ENCODE results near the gene KIF5A. TPM values are rescaled to one million over a fixed set of nuclear protein-coding genes. Genes with fewer than 3 reads are reported as not detected.
A peak's percentile ranks its signal among the peaks of the same experiment; 100 is the strongest.

KIF5A gene
- total RNA-seq, 3 donors from 2014 or later: 0.56 to 0.98 (median 0.68) TPM

DNA sequence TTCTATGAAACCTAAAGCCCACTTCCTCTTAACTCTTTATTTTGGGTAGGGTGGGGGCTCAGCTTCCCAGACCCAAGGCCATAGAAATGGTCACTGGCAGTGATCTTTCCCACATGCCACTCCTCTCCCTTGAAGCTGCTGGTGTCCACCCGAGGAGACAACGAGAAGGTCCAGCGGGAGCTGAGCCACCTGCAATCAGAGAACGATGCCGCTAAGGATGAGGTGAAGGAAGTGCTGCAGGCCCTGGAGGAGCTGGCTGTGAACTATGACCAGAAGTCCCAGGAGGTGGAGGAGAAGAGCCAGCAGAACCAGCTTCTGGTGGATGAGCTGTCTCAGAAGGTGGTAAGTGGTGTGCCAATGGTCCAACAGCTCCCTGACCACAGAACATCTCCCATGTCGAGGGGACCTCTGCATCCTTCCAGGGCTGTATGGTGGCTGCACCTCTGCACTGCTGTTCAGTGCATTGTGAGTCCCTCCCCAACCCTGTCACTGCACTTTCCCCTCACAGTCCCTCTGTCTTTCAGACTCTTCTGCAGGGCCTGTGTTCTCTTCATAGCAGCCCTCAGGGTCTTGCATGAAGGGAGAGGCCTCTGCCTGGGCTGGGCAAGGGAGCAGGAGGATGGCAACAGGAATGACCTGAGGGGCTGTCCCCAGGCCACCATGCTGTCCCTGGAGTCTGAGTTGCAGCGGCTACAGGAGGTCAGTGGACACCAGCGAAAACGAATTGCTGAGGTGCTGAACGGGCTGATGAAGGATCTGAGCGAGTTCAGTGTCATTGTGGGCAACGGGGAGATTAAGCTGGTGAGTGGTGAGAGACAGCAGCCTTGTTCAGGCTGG lies 22.3 kb downstream of the KIF5A start:
- peaks cover 3% of the 10 kb centered on the region for H3K27me3 Mint-ChIP-seq (ENCODE audit: low read depth)
- H3K4me1 Mint-ChIP-seq (ENCODE audit: low read depth): no peaks in the 10 kb centered on the region
- ATAC-seq: no peak
- no peaks in the 10 kb centered on the region for H3K9me3 Mint-ChIP-seq
- H3K36me3 Mint-ChIP-seq (ENCODE audit: insufficient read depth): no peaks in the 10 kb centered on the region
- no peak for DNase-seq
- no peak overlapping the region for H3K4me3 Mint-ChIP-seq

DNA sequence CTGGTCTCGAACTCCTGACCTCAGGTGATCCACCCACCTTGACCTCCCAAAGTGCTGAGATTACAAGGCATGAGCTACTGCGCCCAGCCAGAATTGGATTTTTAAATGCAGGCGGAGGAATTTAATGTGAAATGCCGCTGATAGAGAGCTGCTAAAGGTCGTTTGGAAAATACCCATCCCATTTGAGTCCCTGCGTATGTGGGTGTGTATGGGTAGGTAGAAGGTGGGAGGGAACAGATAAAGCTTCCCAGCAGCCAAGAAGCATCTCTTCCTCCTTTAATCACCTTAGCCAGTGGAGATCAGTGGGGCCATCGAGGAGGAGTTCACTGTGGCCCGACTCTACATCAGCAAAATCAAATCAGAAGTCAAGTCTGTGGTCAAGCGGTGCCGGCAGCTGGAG lies 25.0 kb downstream of the KIF5A start:
- DNase-seq (no peak), ATAC-seq (no peak)
- H3K27me3 Mint-ChIP-seq (ENCODE audit: low read depth): peaks cover 3% of the 10 kb centered on the region
- no peak overlapping the region for H3K4me3 Mint-ChIP-seq
- H3K4me1 Mint-ChIP-seq (ENCODE audit: low read depth): no peaks in the 10 kb centered on the region
- no peaks in the 10 kb centered on the region for H3K9me3 Mint-ChIP-seq
- H3K36me3 Mint-ChIP-seq (ENCODE audit: insufficient read depth): no peaks in the 10 kb centered on the region

DNA sequence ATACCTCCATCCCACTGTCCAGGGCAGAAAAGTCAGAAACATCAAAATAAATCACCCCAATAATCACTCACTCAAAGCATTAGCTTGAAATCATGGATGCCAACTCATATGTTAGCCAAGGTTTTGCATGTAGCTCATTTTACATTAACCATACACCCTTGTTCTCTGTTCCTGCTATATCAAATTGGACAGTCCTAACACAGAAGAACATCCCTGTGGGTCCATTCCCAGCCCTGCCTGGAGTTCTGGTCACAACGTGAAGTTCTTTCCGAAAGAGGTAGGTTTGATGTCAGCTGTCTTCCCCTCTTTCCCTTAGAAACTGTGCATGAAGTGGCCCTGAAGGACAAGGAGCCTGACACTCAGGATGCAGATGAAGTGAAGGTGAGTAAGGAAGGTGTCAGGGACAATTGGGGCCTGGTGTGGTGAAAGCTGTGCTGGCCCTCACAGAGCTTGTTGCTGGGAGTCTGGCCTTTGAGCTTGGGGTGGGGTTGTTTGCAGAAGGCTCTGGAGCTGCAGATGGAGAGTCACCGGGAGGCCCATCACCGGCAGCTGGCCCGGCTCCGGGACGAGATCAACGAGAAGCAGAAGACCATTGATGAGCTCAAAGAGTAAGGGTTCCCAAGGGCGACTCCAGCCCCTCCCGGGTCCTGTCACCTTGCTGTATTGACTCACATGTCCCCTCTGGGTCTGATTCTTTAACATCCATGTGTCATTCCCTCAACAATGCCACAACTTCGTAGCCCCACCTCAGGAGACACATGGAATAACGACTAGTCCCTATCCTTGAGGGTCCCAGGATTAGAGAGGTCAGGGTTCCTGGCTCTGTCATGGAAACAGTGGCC lies 26.1 kb downstream of the KIF5A start:
- Mint-ChIP-seq H3K27me3 (ENCODE audit: low read depth) (peaks cover 3% of the 10 kb centered on the region), H3K4me1 (ENCODE audit: low read depth) (no peaks in the 10 kb centered on the region), H3K9me3 (no peaks in the 10 kb centered on the region), H3K4me3 (no peak overlapping the region), H3K36me3 (ENCODE audit: insufficient read depth) (no peaks in the 10 kb centered on the region)
- DNase-seq (no peak), ATAC-seq (no peak)

DNA sequence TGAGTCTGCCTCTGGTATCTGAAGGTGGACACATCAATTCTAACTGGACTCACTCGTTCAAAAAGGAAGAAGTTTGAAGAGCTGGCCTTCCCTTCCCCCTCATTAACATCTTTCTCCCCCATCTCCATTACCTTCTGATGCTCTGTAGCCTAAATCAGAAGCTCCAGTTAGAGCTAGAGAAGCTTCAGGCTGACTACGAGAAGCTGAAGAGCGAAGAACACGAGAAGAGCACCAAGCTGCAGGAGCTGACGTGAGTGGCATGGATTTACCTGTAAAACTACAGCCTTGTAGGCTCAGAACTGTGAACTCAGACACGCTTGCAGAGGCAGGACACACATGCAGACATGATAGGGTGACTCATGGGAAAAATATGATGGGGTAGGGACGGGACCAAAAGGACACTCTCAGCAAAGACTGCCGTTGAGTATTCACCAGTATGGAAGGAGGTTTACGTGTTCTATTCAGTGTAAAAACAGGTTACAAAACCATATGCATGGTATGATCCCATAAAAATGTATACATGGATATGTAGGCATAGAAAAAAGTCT lies 26.8 kb downstream of the KIF5A start:
- Mint-ChIP-seq H3K27me3 (ENCODE audit: low read depth) (peaks cover 3% of the 10 kb centered on the region), H3K4me1 (ENCODE audit: low read depth) (no peaks in the 10 kb centered on the region), H3K9me3 (no peaks in the 10 kb centered on the region), H3K4me3 (no peak overlapping the region), H3K36me3 (ENCODE audit: insufficient read depth) (no peaks in the 10 kb centered on the region)
- no peak for ATAC-seq
- no peak for DNase-seq

DNA sequence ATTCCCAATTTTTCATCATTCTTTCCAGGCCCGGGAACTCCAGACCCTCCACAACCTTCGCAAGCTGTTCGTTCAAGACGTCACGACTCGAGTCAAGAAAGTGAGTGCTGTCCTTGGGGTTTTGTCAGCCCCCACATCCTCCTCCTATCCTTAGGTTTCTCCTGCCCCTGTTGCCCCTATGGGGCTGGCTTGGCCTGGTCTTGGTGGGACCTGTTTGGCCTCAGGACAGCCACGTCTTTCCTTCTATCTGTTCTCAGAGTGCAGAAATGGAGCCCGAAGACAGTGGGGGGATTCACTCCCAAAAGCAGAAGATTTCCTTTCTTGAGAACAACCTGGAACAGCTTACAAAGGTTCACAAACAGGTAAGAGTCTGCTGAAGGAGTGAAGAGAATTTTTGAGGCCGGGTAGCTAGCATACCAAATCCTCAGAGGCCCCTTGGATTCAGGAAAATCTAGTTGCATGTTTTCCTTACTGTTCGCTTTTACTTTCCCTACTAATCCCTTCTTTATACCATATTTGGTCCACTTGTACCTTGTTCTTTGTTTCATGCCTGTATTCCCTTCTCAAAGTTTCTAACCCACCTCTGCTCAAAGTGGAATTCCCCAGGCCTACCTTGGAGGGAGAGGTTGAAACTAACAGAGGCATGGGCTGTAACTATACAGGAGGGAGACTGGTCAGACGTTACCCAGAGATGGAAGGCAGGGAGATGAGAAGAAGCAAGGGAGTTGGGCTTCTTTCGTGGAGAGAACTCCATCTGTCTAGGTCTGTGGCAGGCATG lies 28.3 kb downstream of the KIF5A start:
- Mint-ChIP-seq H3K27me3 (ENCODE audit: low read depth) (peaks cover 5% of the 10 kb centered on the region), H3K36me3 (ENCODE audit: insufficient read depth) (no peaks in the 10 kb centered on the region), H3K9me3 (no peaks in the 10 kb centered on the region), H3K4me1 (ENCODE audit: low read depth) (peaks cover 2% of the 10 kb centered on the region), H3K4me3 (no peak overlapping the region)
- DNase-seq: no peak
- no peak for ATAC-seq

DNA sequence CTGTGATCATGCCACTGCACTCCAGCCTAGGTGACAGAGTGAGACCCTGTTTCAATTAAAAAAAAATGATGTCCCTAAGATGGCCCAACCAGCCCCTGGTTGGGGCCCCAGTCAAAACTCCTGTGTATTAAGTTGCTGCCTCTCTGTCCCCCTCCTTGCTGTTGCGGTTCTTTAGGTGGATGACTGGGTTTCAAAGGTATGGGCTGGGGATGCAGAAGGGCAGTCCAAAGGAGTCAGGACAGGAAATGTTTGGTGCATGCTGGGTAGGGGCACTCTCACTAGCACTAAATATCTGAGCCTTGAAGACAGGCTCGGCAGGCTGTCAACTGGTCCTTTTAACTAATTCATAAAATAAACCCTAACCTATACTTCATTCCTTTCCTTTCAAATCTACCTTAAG lies 29.2 kb downstream of the KIF5A start:
- ATAC-seq (no peak), DNase-seq (no peak)
- no peak overlapping the region for H3K4me3 Mint-ChIP-seq
- H3K27me3 Mint-ChIP-seq (ENCODE audit: low read depth): peaks cover 8% of the 10 kb centered on the region
- H3K36me3 Mint-ChIP-seq (ENCODE audit: insufficient read depth): no peaks in the 10 kb centered on the region
- H3K4me1 Mint-ChIP-seq (ENCODE audit: low read depth): peaks cover 3% of the 10 kb centered on the region
- no peaks in the 10 kb centered on the region for H3K9me3 Mint-ChIP-seq

DNA sequence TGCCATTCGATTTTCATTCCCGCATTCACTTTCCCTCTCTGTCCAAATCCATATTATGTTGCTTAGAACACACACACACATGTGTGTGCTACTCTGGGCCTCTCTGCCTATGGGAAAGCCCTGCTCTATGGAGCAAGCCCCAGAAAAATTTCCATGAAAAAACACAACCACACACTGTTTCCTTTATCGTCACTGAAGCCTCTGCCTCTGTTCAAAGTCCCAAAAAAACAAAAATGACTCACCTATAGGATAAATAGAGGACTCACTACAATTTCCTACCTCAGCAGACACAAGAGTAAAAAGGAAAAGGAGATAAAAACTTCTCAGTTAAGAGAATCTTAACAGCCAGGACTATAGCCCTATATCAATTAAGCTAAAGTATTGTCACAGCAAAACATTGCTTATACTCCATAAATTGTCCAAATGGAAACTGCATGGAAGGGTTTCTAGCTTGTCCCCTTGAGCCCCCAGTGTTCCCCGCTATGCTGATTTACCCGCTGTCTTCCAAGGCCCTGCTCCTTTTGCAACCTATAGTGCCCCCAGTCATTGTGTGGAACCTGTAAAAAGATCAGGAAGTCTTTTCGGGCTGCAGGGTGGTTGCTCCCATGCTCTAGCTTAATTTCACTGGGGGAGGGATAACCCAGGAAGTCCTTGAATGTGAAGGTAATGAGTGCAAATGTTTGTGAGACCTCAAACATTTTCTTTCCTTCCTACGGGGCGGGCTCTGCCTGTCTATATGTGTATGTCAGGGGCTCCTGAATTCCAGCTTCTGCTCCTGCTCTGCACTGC lies 30.0 kb downstream of the KIF5A start:
- H3K9me3 Mint-ChIP-seq: no peaks in the 10 kb centered on the region
- peaks cover 11% of the 10 kb centered on the region for H3K27me3 Mint-ChIP-seq (ENCODE audit: low read depth)
- H3K36me3 Mint-ChIP-seq (ENCODE audit: insufficient read depth): no peaks in the 10 kb centered on the region
- H3K4me3 Mint-ChIP-seq: no peak overlapping the region
- H3K4me1 Mint-ChIP-seq (ENCODE audit: low read depth): peaks cover 3% of the 10 kb centered on the region
- ATAC-seq (no peak), DNase-seq (no peak)

DNA sequence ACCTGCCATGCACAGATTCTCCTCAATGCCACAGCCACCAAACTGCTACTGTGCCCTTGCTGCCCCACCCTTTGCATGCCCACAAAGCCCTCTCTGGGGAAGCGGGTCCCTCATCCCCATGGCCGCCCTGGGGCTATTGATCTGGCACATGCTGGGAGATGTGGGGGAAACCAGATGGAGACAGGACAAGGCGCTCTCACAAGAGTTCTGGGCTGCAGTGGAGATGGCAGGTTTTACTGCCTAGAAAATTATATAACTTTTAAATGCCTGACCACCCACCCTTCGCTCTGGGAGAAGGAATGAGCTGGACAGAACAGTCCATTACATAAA lies 30.6 kb downstream of the KIF5A start:
- H3K4me1 Mint-ChIP-seq (ENCODE audit: low read depth): peaks cover 3% of the 10 kb centered on the region
- ATAC-seq (no peak), DNase-seq (no peak)
- no peak overlapping the region for H3K4me3 Mint-ChIP-seq
- no peaks in the 10 kb centered on the region for H3K36me3 Mint-ChIP-seq (ENCODE audit: insufficient read depth)
- H3K9me3 Mint-ChIP-seq: no peaks in the 10 kb centered on the region
- H3K27me3 Mint-ChIP-seq (ENCODE audit: low read depth): peaks cover 15% of the 10 kb centered on the region

DNA sequence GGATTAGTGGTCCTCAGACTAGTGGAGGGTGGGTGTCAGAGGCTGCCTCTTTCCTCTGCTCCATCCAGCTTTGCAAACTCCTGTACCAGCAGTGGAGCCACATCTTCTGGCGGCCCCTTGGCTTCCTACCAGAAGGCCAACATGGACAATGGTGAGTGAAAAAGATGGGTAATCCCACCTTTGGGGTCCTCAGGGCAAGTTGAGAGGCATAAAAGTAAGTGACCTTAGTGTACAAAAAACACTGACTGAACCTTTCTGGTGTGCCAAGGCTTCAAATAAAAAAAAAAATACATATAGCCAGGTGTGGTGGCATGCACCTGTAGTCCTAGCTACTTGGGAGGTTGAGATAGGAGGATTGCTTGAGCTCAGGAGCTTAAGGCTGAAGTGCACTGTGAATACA lies 32.0 kb downstream of the KIF5A start:
- no peak for ATAC-seq
- Mint-ChIP-seq H3K36me3 (ENCODE audit: insufficient read depth) (no peaks in the 10 kb centered on the region), H3K9me3 (no peaks in the 10 kb centered on the region), H3K4me3 (no peak overlapping the region), H3K4me1 (ENCODE audit: low read depth) (peaks cover 3% of the 10 kb centered on the region), H3K27me3 (ENCODE audit: low read depth) (peaks cover 12% of the 10 kb centered on the region)
- DNase-seq: no peak

DNA sequence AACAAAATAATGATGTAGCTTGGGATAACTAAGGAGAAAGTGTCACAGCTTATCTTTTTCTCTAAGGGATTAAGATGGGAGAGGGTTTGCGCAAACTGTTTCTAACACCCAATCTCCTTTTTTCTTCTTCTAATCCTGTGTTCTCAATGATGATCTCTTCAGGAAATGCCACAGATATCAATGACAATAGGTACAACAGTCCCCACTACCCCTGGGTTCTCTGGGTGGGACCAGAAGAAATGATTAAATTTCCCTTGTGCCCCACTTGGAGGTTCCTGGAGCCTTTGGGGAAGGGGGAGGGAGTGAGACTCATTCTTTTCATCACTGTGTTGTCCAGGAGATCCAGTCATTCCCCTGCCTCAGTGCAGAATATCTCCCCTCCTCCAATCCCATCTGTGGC lies 32.6 kb downstream of the KIF5A start:
- peaks cover 12% of the 10 kb centered on the region for H3K27me3 Mint-ChIP-seq (ENCODE audit: low read depth)
- H3K4me1 Mint-ChIP-seq (ENCODE audit: low read depth): peaks cover 3% of the 10 kb centered on the region
- ATAC-seq (no peak), DNase-seq (no peak)
- no peaks in the 10 kb centered on the region for H3K9me3 Mint-ChIP-seq
- H3K36me3 Mint-ChIP-seq (ENCODE audit: insufficient read depth): no peaks in the 10 kb centered on the region
- H3K4me3 Mint-ChIP-seq: no peak overlapping the region

DNA sequence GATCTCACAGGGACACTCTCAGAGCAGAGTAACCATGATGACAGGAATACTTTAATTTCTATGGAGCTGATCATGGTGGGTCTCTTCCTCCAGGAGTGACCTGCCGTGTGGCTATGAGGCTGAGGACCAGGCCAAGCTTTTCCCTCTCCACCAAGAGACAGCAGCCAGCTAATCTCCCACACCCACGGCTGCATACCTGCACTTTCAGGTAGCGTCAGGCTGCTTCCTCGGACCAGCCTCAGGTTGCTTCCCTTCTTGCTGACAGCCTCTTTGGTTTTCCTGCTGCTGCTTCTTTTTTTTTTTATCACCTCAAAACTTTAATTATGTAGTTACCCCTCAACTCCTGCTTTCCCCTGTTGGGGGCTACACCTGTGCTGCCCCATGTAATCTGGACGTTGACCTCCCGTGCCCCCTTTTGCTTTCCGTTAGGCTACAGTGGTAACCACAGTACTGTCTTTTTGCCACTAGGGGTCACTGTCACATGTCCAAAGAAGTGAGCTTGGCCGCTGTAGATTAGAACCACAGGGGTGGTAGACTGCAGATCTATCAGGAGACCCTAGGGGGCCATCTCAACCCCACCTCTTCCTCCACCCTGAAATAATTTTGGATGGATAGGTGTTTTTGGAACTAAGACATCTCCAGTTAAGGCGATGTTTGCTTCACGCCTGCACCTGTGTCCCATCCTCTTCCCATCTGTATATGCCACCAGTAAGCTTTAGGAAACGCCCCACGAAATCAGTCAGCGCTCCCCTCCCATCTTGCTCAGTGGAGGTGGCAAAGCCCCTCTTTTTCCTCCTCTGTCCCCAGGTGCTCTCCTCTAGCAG lies 33.4 kb downstream of the KIF5A start:
- H3K36me3 Mint-ChIP-seq (ENCODE audit: insufficient read depth): no peaks in the 10 kb centered on the region

DNA sequence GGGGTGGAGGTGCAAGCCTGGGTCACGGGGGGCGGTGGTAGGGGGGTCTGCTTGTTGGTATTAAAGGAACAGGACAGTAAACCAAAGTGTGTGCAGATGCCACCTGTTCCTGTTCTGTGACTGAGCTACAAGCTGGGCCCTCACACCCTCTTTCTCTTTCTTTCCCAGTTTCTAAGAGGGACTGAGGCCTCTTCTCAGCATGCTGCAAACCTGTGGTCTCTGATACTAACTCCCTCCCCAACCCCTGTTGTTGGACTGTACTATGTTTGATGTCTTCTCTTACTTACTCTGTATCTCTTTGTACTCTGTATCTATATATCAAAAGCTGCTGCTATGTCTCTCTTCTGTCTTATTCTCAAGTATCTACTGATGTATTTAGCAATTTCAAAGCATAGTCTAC lies 34.2 kb downstream of the KIF5A start:
- ATAC-seq (no peak), DNase-seq (no peak)
- no peaks in the 10 kb centered on the region for H3K36me3 Mint-ChIP-seq (ENCODE audit: insufficient read depth)
- peaks cover 3% of the 10 kb centered on the region for H3K4me1 Mint-ChIP-seq (ENCODE audit: low read depth)
- no peak overlapping the region for H3K4me3 Mint-ChIP-seq
- H3K9me3 Mint-ChIP-seq: no peaks in the 10 kb centered on the region
- peaks cover 12% of the 10 kb centered on the region for H3K27me3 Mint-ChIP-seq (ENCODE audit: low read depth)

More for the DNA sequence above, 33.4 kb downstream of the KIF5A start:
- no peaks in the 10 kb centered on the region for H3K9me3 Mint-ChIP-seq
- peaks cover 12% of the 10 kb centered on the region for H3K27me3 Mint-ChIP-seq (ENCODE audit: low read depth)
- no peak overlapping the region for H3K4me3 Mint-ChIP-seq
- peaks cover 3% of the 10 kb centered on the region for H3K4me1 Mint-ChIP-seq (ENCODE audit: low read depth)
- peak; percentile 100 for ATAC-seq
- peak; percentile 51 for DNase-seq

DNA sequence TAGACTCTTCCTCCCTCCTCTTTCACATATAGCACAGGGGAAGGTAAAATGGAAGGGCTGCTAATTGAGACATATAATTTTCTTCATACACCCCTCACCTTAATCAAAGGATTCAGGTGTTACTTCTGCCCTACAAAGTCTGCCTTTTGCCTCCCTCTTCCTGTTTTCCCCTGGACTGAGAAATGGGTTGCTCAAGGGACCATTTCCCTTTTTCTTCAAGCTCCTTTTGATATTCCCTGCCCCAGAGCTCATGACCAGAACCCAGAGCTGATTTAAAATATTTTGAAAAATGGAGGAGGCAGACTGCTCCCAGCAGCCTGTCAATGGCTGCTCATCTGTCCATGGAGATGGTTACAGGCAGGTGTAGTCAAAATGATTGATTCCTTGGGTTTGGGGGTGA lies 34.8 kb downstream of the KIF5A start:
- no peaks in the 10 kb centered on the region for H3K9me3 Mint-ChIP-seq
- H3K36me3 Mint-ChIP-seq (ENCODE audit: insufficient read depth): no peaks in the 10 kb centered on the region
- ATAC-seq (no peak), DNase-seq (no peak)
- H3K27me3 Mint-ChIP-seq (ENCODE audit: low read depth): peaks cover 12% of the 10 kb centered on the region
- no peak overlapping the region for H3K4me3 Mint-ChIP-seq
- peaks cover 3% of the 10 kb centered on the region for H3K4me1 Mint-ChIP-seq (ENCODE audit: low read depth)
